Loucy (cell line): ENCODE data around the gene AFF3.

ENCODE experiments used
- H2AFZ ChIP-seq: fragments of 200-600 bp; sonication (generic); 2 replicates; pipeline ENCODE4 v1.6.0; 2016; ENCODE audit warnings: antibody characterized with exemption, mild to moderate bottlenecking, low read length, moderate library complexity
- H3F3A ChIP-seq: fragments of 200-600 bp; 2 replicates; pipeline ENCODE4 v1.6.0; 2016; ENCODE audit warnings: antibody characterized with exemption, low read depth, mild to moderate bottlenecking
- H3K27me3 ChIP-seq: fragments of 200-600 bp; sonication (generic); 2 replicates; pipeline ENCODE4 v1.6.1; 2014; ENCODE audit warnings: low read length, mild to moderate bottlenecking; ENCODE audit not compliant: insufficient read depth, poor library complexity, severe bottlenecking
- H3K36me3 ChIP-seq: fragments of 200-600 bp; sonication (generic); 2 replicates; pipeline ENCODE4 v1.6.1; 2016; ENCODE audit warnings: low read length; ENCODE audit not compliant: insufficient read depth
- H3K4me1 ChIP-seq: fragments of 200-600 bp; sonication (generic); 2 replicates; pipeline ENCODE4 v1.5.1; 2014; ENCODE audit warnings: low read length, mild to moderate bottlenecking; ENCODE audit not compliant: insufficient read depth, poor library complexity, severe bottlenecking
- H3K4me2 ChIP-seq: fragments of 200-600 bp; sonication (generic); 2 replicates; pipeline ENCODE4 v1.6.0; 2014; ENCODE audit warnings: antibody characterized with exemption, low read length, low read depth, mild to moderate bottlenecking; ENCODE audit not compliant: poor library complexity, severe bottlenecking
- H3K4me3 ChIP-seq: fragments of 200-600 bp; sonication (generic); 2 replicates; pipeline ENCODE4 v1.5.1; 2014; ENCODE audit warnings: low read length, mild to moderate bottlenecking, mixed read lengths; ENCODE audit not compliant: poor library complexity, severe bottlenecking
- H3K79me2 ChIP-seq: fragments of 200-600 bp; sonication (generic); 2 replicates; pipeline ENCODE4 v1.6.1; 2014; ENCODE audit warnings: low read length; ENCODE audit not compliant: insufficient read depth
- H3K9ac ChIP-seq: fragments of 200-600 bp; sonication (generic); 2 replicates; pipeline ENCODE4 v1.6.0; 2014; ENCODE audit warnings: mild to moderate bottlenecking, low read depth, low read length, moderate library complexity; ENCODE audit not compliant: poor library complexity, severe bottlenecking
- H3K9me2 ChIP-seq: fragments of 200-600 bp; sonication (generic); replicated peaks from 2 replicates; pipeline ENCODE4 v1.6.1; 2016; ENCODE audit warnings: low read depth, low read length, mixed read lengths
- H3K9me3 ChIP-seq: fragments of 200-600 bp; sonication (generic); 2 replicates; pipeline ENCODE4 v1.6.1; 2014; ENCODE audit warnings: mild to moderate bottlenecking, antibody characterized with exemption, low read length, low read depth; ENCODE audit not compliant: insufficient read depth
- H4K20me1 ChIP-seq: fragments of 200-600 bp; sonication (generic); 2 replicates; pipeline ENCODE4 v1.6.0; 2014; ENCODE audit warnings: antibody characterized with exemption, low read length, mild to moderate bottlenecking; ENCODE audit not compliant: insufficient read depth, poor library complexity, severe bottlenecking
- CTCF ChIP-seq: fragments of 200-600 bp; sonication (generic); conservative IDR thresholded peaks from 2 replicates; pipeline ENCODE4 v1.5.1; 2014; ENCODE audit warnings: mild to moderate bottlenecking, antibody characterized with exemption, low read length
- EZH2phosphoT487 ChIP-seq: fragments of 200-600 bp; IDR thresholded peaks from 2 replicates; pipeline ENCODE4 v1.6.1; 2018; ENCODE audit warnings: antibody characterized with exemption, mild to moderate bottlenecking, moderate library complexity, borderline replicate concordance

AFF3 gene

GRCh38 chr2:99942561-99943347 is 199.6 kb downstream of the AFF3 start:
- Histone ChIP-seq H3K36me3 (no peaks in the 10 kb centered on the region), H3K9me3 (no peaks in the 10 kb centered on the region), H3F3A (no peaks in the 10 kb centered on the region), H3K9ac (no peak overlapping the region), H3K4me1 (no peaks in the 10 kb centered on the region), H2AFZ (no peak overlapping the region), H3K4me2 (no peak overlapping the region), H4K20me1 (no peaks in the 10 kb centered on the region), H3K9me2 (no peaks in the 10 kb centered on the region), H3K79me2 (no peaks in the 10 kb centered on the region), H3K4me3 (no peak overlapping the region), H3K27me3 (no peaks in the 10 kb centered on the region)
- no peak for TF ChIP-seq EZH2phosphoT487

GRCh38 chr2:99940963-99941362 is 201.4 kb downstream of the AFF3 start:
- Histone ChIP-seq H3F3A (no peaks in the 10 kb centered on the region), H3K36me3 (no peaks in the 10 kb centered on the region)

GRCh38 chr2:99939135-99939534 is 203.3 kb downstream of the AFF3 start:
- Histone ChIP-seq H3F3A (no peaks in the 10 kb centered on the region), H3K9ac (no peak overlapping the region), H4K20me1 (no peaks in the 10 kb centered on the region), H3K4me3 (no peak overlapping the region), H3K4me1 (peaks cover 7% of the 10 kb centered on the region), H3K79me2 (no peaks in the 10 kb centered on the region), H3K27me3 (no peaks in the 10 kb centered on the region), H3K9me3 (no peaks in the 10 kb centered on the region), H3K9me2 (no peaks in the 10 kb centered on the region), H2AFZ (no peak overlapping the region), H3K4me2 (no peak overlapping the region), H3K36me3 (no peaks in the 10 kb centered on the region)
- TF ChIP-seq EZH2phosphoT487 (no peak), CTCF (no peak)

More at GRCh38 chr2:99940963-99941362, 201.4 kb downstream of the AFF3 start:
- H3K4me2 ChIP-seq = no peak overlapping the region
- H3K9me3 ChIP-seq = no peaks in the 10 kb centered on the region
- no peaks in the 10 kb centered on the region for H3K9me2 ChIP-seq
- no peak overlapping the region for H3K4me3 ChIP-seq
- H3K4me1 ChIP-seq = peaks cover 6% of the 10 kb centered on the region
- no peaks in the 10 kb centered on the region for H3K27me3 ChIP-seq
- TF ChIP-seq CTCF (no peak), EZH2phosphoT487 (no peak)
- no peak overlapping the region for H3K9ac ChIP-seq
- H4K20me1 ChIP-seq = no peaks in the 10 kb centered on the region
- H3K79me2 ChIP-seq = no peaks in the 10 kb centered on the region
- H2AFZ ChIP-seq = no peak overlapping the region

- Histone ChIP-seq H3K27me3 (no peaks in the 10 kb centered on the region), H3K9ac (no peak overlapping the region), H3K79me2 (no peaks in the 10 kb centered on the region), H3K36me3 (no peaks in the 10 kb centered on the region), H3K9me3 (no peaks in the 10 kb centered on the region), H3K4me1 (peaks cover 7% of the 10 kb centered on the region), H3K9me2 (no peaks in the 10 kb centered on the region), H4K20me1 (no peaks in the 10 kb centered on the region), H3K4me2 (no peak overlapping the region), H3K4me3 (no peak overlapping the region), H2AFZ (no peak overlapping the region), H3F3A (no peaks in the 10 kb centered on the region)
- TF ChIP-seq EZH2phosphoT487 = no peak
- no peak for TF ChIP-seq CTCF
Observed at GRCh38 chr2:99938250-99938649, 204.1 kb downstream of the AFF3 start.
